HEK293 (cell line): ENCODE results near the gene FGF6.

Experiments used
- CTCF ChIA-PET: fragments of 350-600 bp; formaldehyde crosslinking; extraction: SDS; loops from one replicate; lab custom pipeline; 2021; ENCODE audit warnings: antibody characterized with exemption; lab: Yijun Ruan, JAX
- POLR2A ChIA-PET: fragments of 300-600 bp; formaldehyde crosslinking; extraction: SDS; loops from one replicate; lab custom pipeline; 2020; ENCODE audit warnings: antibody characterized with exemption, inconsistent platforms; lab: Yijun Ruan, JAX
- H3K27ac ChIP-seq: fragments of 200-500 bp; sonication (Bioruptor generic); 2 replicates; pipeline ENCODE4 v1.5.1; 2014; ENCODE audit warnings: low read depth, low read length, control low read depth, inconsistent platforms; ENCODE audit errors: extremely low read depth
- H3K36me3 ChIP-seq, 2 experiments: fragments of 200-500 bp in 1 of 2; sonication (Bioruptor generic) in 1 of 2; 1 replicate in 1 of 2; 2 replicates in 1 of 2; pipeline ENCODE4 v1.5.1; 2014 to 2017; ENCODE audit warnings: inconsistent platforms in 2 of 2, low read length in 2 of 2; ENCODE audit not compliant: control insufficient read depth in 2 of 2, insufficient read depth in 1 of 2
- H3K4me1 ChIP-seq: fragments of 200-500 bp; sonication (Bioruptor generic); 2 replicates; pipeline ENCODE4 v1.5.1; 2014; ENCODE audit warnings: mild to moderate bottlenecking, low read length, inconsistent platforms; ENCODE audit not compliant: control insufficient read depth, insufficient read depth
- H3K4me3 ChIP-seq: 2 replicates; pipeline ENCODE4 v1.5.1; 2011; ENCODE audit warnings: low read depth, mild to moderate bottlenecking, control low read depth, low read length, moderate library complexity
- H3K9me3 ChIP-seq: fragments of 200-500 bp; sonication (Bioruptor generic); 2 replicates; pipeline ENCODE4 v1.5.1; 2014; ENCODE audit warnings: low read depth, low read length, inconsistent platforms; ENCODE audit not compliant: control insufficient read depth, insufficient read depth
- EGR2 ChIP-seq: fragments of 450-650 bp; formaldehyde crosslinking; IDR thresholded peaks from 2 replicates; pipeline ENCODE4 v1.5.1; 2016; ENCODE audit warnings: low read depth, missing biosample characterization, missing genetic modification characterization
- KLF10 ChIP-seq: fragments of 450-650 bp; IDR thresholded peaks from 2 replicates; pipeline ENCODE4 v1.5.1; 2018; ENCODE audit warnings: missing biosample characterization, mild to moderate bottlenecking, missing genetic modification characterization
- KLF7 ChIP-seq: fragments of 450-650 bp; formaldehyde crosslinking; IDR thresholded peaks from 2 replicates; pipeline ENCODE4 v1.5.1; 2016; ENCODE audit warnings: missing biosample characterization, missing genetic modification characterization, borderline replicate concordance
- ZBTB17 ChIP-seq: fragments of 450-650 bp; formaldehyde crosslinking; IDR thresholded peaks from 2 replicates; pipeline ENCODE4 v1.5.1; 2016; ENCODE audit warnings: missing biosample characterization, missing genetic modification characterization
- ZBTB48 ChIP-seq: fragments of 450-650 bp; formaldehyde crosslinking; IDR thresholded peaks from 2 replicates; pipeline ENCODE4 v1.5.1; 2016; ENCODE audit warnings: missing biosample characterization, missing genetic modification characterization
- ZEB2 ChIP-seq: fragments of 450-650 bp; formaldehyde crosslinking; IDR thresholded peaks from 2 replicates; pipeline ENCODE4 v1.5.1; 2016; ENCODE audit warnings: missing biosample characterization, missing genetic modification characterization
- ZNF148 ChIP-seq: fragments of 450-650 bp; formaldehyde crosslinking; IDR thresholded peaks from 2 replicates; pipeline ENCODE4 v1.5.0; 2017; ENCODE audit warnings: missing biosample characterization, missing genetic modification characterization, borderline replicate concordance
- ZNF2 ChIP-seq: fragments of 450-650 bp; formaldehyde crosslinking; IDR thresholded peaks from 2 replicates; pipeline ENCODE4 v1.5.1; 2016; ENCODE audit warnings: missing biosample characterization, missing genetic modification characterization
- ZNF211 ChIP-seq: fragments of 450-650 bp; formaldehyde crosslinking; IDR thresholded peaks from 2 replicates; pipeline ENCODE4 v1.5.1; 2016; ENCODE audit warnings: low read depth, missing biosample characterization, missing genetic modification characterization
- ZNF221 ChIP-seq: fragments of 450-650 bp; formaldehyde crosslinking; IDR thresholded peaks from 2 replicates; pipeline ENCODE4 v1.5.1; 2017; ENCODE audit warnings: missing biosample characterization, missing genetic modification characterization, borderline replicate concordance
- ZNF280C ChIP-seq: fragments of 450-650 bp; formaldehyde crosslinking; IDR thresholded peaks from 2 replicates; pipeline ENCODE4 v1.5.1; 2016; ENCODE audit warnings: missing biosample characterization, missing genetic modification characterization
- ZNF416 ChIP-seq: fragments of 450-650 bp; formaldehyde crosslinking; IDR thresholded peaks from 2 replicates; pipeline ENCODE4 v1.5.1; 2016; ENCODE audit warnings: missing biosample characterization, missing genetic modification characterization
- ZNF433 ChIP-seq: fragments of 450-650 bp; formaldehyde crosslinking; IDR thresholded peaks from 2 replicates; pipeline ENCODE4 v1.5.1; 2016; ENCODE audit warnings: missing biosample characterization, missing genetic modification characterization, low read depth
- ZNF610 ChIP-seq: fragments of 450-650 bp; formaldehyde crosslinking; IDR thresholded peaks from 2 replicates; pipeline ENCODE4 v1.5.1; 2016; ENCODE audit warnings: missing biosample characterization, missing genetic modification characterization, borderline replicate concordance
- ZNF624 ChIP-seq: fragments of 450-650 bp; formaldehyde crosslinking; IDR thresholded peaks from 2 replicates; pipeline ENCODE4 v1.5.1; 2017; ENCODE audit warnings: missing biosample characterization, missing genetic modification characterization
- ZNF670 ChIP-seq: fragments of 450-650 bp; formaldehyde crosslinking; IDR thresholded peaks from 2 replicates; pipeline ENCODE4 v1.5.1; 2016; ENCODE audit warnings: missing biosample characterization, missing genetic modification characterization, low read depth
- ZNF701 ChIP-seq: fragments of 450-650 bp; formaldehyde crosslinking; IDR thresholded peaks from 2 replicates; pipeline ENCODE4 v1.5.1; 2016; ENCODE audit warnings: missing biosample characterization, missing genetic modification characterization
- ZNF707 ChIP-seq: fragments of 450-650 bp; formaldehyde crosslinking; IDR thresholded peaks from 2 replicates; pipeline ENCODE4 v1.5.1; 2016; ENCODE audit warnings: missing biosample characterization, missing genetic modification characterization
- ZSCAN4 ChIP-seq: fragments of 450-650 bp; formaldehyde crosslinking; IDR thresholded peaks from 2 replicates; pipeline ENCODE4 v1.5.1; 2017; ENCODE audit warnings: missing biosample characterization, missing genetic modification characterization
- TF ChIP-seq, protein P1 (sequence below): fragments of 450-650 bp; formaldehyde crosslinking; IDR thresholded peaks from 2 replicates; pipeline ENCODE4 v1.5.1; 2016; ENCODE audit warnings: missing biosample characterization, missing genetic modification characterization
- TF ChIP-seq, protein P2 (sequence below): fragments of 450-650 bp; formaldehyde crosslinking; IDR thresholded peaks from 2 replicates; pipeline ENCODE4 v1.5.1; 2016; ENCODE audit warnings: missing biosample characterization, missing genetic modification characterization, borderline replicate concordance

Gene FGF6

DNA sequence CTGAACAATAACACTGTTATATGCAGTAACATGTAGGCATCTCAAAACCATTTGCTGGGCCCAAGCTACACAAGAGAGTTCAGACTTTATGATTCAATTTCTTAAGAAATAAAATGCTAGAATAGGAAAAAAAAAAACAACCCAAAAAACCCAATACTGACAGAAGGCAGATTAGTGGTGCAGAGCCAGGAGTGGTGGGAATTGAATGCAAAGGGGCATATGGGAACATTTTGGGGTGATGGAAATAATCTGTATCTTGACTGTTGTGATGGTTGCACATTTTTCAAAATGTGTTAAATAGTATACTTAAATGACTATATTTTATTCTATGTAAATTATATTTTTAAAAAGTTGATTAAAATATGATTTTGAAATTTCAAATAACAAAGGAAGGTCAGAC, 23.4 kb upstream of the FGF6 start:
- TF ChIP-seq KLF10 (tag by site-specific recombination) (no peak), ZBTB17 (no peak), ZNF280C (tag by site-specific recombination) (no peak), KLF7 (no peak), ZNF624 (tag by site-specific recombination) (no peak), ZNF2 (tag by site-specific recombination) (no peak), ZNF701 (tag by site-specific recombination) (no peak), ZSCAN4 (tag by site-specific recombination) (no peak), ZBTB48 (tag by site-specific recombination) (no peak), EGR2 (tag by site-specific recombination) (no peak), ZNF670 (no peak), ZNF707 (no peak), ZNF211 (no peak), ZEB2 (no peak), ZNF610 (tag by site-specific recombination) (no peak)
- TF ChIP-seq, protein P1, sequence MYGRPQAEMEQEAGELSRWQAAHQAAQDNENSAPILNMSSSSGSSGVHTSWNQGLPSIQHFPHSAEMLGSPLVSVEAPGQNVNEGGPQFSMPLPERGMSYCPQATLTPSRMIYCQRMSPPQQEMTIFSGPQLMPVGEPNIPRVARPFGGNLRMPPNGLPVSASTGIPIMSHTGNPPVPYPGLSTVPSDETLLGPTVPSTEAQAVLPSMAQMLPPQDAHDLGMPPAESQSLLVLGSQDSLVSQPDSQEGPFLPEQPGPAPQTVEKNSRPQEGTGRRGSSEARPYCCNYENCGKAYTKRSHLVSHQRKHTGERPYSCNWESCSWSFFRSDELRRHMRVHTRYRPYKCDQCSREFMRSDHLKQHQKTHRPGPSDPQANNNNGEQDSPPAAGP = no peak
- TF ChIP-seq, protein P2, sequence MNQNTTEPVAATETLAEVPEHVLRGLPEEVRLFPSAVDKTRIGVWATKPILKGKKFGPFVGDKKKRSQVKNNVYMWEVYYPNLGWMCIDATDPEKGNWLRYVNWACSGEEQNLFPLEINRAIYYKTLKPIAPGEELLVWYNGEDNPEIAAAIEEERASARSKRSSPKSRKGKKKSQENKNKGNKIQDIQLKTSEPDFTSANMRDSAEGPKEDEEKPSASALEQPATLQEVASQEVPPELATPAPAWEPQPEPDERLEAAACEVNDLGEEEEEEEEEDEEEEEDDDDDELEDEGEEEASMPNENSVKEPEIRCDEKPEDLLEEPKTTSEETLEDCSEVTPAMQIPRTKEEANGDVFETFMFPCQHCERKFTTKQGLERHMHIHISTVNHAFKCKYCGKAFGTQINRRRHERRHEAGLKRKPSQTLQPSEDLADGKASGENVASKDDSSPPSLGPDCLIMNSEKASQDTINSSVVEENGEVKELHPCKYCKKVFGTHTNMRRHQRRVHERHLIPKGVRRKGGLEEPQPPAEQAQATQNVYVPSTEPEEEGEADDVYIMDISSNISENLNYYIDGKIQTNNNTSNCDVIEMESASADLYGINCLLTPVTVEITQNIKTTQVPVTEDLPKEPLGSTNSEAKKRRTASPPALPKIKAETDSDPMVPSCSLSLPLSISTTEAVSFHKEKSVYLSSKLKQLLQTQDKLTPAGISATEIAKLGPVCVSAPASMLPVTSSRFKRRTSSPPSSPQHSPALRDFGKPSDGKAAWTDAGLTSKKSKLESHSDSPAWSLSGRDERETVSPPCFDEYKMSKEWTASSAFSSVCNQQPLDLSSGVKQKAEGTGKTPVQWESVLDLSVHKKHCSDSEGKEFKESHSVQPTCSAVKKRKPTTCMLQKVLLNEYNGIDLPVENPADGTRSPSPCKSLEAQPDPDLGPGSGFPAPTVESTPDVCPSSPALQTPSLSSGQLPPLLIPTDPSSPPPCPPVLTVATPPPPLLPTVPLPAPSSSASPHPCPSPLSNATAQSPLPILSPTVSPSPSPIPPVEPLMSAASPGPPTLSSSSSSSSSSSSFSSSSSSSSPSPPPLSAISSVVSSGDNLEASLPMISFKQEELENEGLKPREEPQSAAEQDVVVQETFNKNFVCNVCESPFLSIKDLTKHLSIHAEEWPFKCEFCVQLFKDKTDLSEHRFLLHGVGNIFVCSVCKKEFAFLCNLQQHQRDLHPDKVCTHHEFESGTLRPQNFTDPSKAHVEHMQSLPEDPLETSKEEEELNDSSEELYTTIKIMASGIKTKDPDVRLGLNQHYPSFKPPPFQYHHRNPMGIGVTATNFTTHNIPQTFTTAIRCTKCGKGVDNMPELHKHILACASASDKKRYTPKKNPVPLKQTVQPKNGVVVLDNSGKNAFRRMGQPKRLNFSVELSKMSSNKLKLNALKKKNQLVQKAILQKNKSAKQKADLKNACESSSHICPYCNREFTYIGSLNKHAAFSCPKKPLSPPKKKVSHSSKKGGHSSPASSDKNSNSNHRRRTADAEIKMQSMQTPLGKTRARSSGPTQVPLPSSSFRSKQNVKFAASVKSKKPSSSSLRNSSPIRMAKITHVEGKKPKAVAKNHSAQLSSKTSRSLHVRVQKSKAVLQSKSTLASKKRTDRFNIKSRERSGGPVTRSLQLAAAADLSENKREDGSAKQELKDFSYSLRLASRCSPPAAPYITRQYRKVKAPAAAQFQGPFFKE = no peak
- TF ChIP-seq, all 188 proteins: peak for 0
- H3K9me3 ChIP-seq = no peaks in the 10 kb centered on the region
- CTCF ChIA-PET = interaction anchor here (0.9 kb wide), 1 partner anchor 48 kb away, joined by 3 read pairs; no protein-coding TSS in a partner anchor
- no peaks in the 10 kb centered on the region for H3K4me1 ChIP-seq
- POLR2A ChIA-PET = no interaction called here
- no peak overlapping the region for H3K27ac ChIP-seq
- H3K4me3 ChIP-seq = no peak overlapping the region
- no peaks in the 10 kb centered on the region for H3K36me3 ChIP-seq

DNA sequence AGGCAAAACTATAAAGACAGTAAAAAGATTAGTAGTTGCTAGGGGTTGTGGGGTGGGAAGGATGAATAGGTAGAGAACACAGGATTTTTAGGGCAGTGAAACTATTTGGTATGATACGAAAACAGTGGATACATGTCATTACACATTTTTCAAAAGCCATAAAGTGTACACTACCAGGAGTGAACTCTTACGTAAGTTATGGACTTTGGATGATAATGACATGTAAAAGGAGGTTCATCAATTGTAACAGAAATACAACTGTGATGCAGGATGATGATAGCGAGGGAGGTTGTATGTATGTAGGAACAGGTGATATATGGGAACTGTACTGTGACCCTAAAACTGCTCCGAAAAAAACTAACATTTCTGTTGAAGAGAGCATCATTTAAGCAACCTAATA, 15.1 kb upstream of the FGF6 start:
- ChIA-PET POLR2A (interaction anchor here (0.6 kb wide), 1 partner anchor 33 kb away, joined by 3 read pairs; no protein-coding TSS in a partner anchor), CTCF (no interaction called here)
- no peaks in the 10 kb centered on the region for H3K36me3 ChIP-seq
- no peaks in the 10 kb centered on the region for H3K9me3 ChIP-seq
- no peak overlapping the region for H3K4me3 ChIP-seq
- H3K4me1 ChIP-seq = no peaks in the 10 kb centered on the region
- TF ChIP-seq ZNF221 (tag by site-specific recombination) (no peak), ZNF416 (no peak), ZNF433 (no peak), ZNF148 (no peak)
- no peak overlapping the region for H3K27ac ChIP-seq
